ENCODE data around the gene RYR1.

GRCh38 chr19:38440592-38440991, 7.1 kb downstream of the RYR1 start:
- TF ChIP-seq EP300 (IDR thresholded peaks at IDR 0.05; ENCODE audit: borderline replicate concordance in 1 of 2, low read depth in 1 of 2, low read length in 1 of 2) (no peak), TAF1 (IDR thresholded peaks at IDR 0.05; ENCODE audit: borderline replicate concordance, low read depth, low read length) (no peak), MXI1 (IDR thresholded peaks at IDR 0.05; ENCODE audit: low read depth, low read length) (no peak), MAX (IDR thresholded peaks at IDR 0.05; ENCODE audit: low read depth) (no peak)

Measured in SK-N-SH (cell line).